ENCODE measurements around the gene FCRLB. TPM values are rescaled to one million over a fixed set of nuclear protein-coding genes. Genes with fewer than 3 reads are reported as not detected.

FCRLB gene
- total and polyA plus RNA-seq, 2 of the 13 experiments (the other 11 are each of a cell fraction or from before 2014, with no cell fraction given): 0.08 to 0.11 TPM

DNA sequence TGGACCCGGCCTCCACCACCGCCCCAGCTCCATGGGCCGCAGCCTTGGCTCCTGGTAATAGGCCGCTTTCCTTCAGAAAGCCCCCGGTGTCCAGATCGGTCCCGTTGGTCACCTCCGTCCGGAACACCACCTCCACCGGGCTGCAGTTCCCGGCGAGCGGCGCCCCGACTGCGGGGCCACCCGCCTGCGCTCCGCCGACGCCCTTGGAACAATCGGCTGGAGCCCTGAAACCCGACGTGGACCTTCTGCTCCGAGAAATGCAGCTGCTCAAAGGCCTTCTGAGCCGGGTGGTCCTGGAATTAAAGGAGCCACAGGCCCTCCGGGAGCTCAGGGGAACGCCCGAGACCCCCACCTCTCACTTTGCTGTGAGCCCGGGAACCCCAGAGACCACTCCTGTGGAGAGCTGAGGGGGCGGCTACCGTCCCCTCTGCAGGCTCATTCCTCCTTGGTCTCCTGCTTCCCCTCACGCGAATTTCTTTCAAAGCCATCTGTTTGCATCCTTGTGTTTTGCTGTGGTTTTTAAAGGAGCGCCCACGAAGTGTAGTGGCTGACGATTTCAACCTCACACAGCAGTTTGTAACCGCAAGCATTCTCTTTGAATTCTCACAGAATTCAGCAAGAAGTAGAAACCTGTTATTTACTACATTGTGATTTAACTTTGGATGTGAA, 6.0 kb downstream of the FCRLB start (continued):
- TF ChIP-seq, protein P1, sequence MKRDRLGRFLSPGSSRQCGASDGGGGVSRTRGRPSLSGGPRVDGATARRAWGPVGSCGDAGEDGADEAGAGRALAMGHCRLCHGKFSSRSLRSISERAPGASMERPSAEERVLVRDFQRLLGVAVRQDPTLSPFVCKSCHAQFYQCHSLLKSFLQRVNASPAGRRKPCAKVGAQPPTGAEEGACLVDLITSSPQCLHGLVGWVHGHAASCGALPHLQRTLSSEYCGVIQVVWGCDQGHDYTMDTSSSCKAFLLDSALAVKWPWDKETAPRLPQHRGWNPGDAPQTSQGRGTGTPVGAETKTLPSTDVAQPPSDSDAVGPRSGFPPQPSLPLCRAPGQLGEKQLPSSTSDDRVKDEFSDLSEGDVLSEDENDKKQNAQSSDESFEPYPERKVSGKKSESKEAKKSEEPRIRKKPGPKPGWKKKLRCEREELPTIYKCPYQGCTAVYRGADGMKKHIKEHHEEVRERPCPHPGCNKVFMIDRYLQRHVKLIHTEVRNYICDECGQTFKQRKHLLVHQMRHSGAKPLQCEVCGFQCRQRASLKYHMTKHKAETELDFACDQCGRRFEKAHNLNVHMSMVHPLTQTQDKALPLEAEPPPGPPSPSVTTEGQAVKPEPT (CRISPR knock-in tag; IDR thresholded peaks at IDR 0.05; ENCODE audit: low read depth): no peak
- TF ChIP-seq ZNF263 (CRISPR knock-in tag; IDR thresholded peaks at IDR 0.05): no peak
- no peak for TF ChIP-seq RBAK (CRISPR knock-in tag; IDR thresholded peaks at IDR 0.05)
- no peak for TF ChIP-seq CBX2 (IDR thresholded peaks at IDR 0.05; ENCODE audit: low read depth, low read length)
- 0 out of 2 replicates have a peak, but pooled peaks have one; percentile 1 for TF ChIP-seq CBX2 (CRISPR knock-in tag; IDR thresholded peaks at IDR 0.05; ENCODE audit: low read depth)
- no peak for TF ChIP-seq ZNF550 (CRISPR knock-in tag; IDR thresholded peaks at IDR 0.05; ENCODE audit: borderline replicate concordance)
- TF ChIP-seq, protein P2, sequence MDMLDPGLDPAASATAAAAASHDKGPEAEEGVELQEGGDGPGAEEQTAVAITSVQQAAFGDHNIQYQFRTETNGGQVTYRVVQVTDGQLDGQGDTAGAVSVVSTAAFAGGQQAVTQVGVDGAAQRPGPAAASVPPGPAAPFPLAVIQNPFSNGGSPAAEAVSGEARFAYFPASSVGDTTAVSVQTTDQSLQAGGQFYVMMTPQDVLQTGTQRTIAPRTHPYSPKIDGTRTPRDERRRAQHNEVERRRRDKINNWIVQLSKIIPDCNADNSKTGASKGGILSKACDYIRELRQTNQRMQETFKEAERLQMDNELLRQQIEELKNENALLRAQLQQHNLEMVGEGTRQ (IDR thresholded peaks at IDR 0.05; ENCODE audit: low read depth, low read length): no peak
- TF ChIP-seq, protein P2 (CRISPR knock-in tag; IDR thresholded peaks at IDR 0.05; ENCODE audit: borderline replicate concordance): no peak
- no peak for TF ChIP-seq HES4 (CRISPR knock-in tag; IDR thresholded peaks at IDR 0.05; ENCODE audit: borderline replicate concordance)
- TF ChIP-seq SMARCE1 (IDR thresholded peaks at IDR 0.05; ENCODE audit: borderline replicate concordance): no peak
- TF ChIP-seq ZNF841 (CRISPR knock-in tag; IDR thresholded peaks at IDR 0.05; ENCODE audit: borderline replicate concordance): no peak
- no peak for TF ChIP-seq MATR3 (CRISPR knock-in tag; IDR thresholded peaks at IDR 0.05)
- TF ChIP-seq TMF1 (CRISPR knock-in tag; IDR thresholded peaks at IDR 0.05; ENCODE audit: low read depth): no peak
- no peak for TF ChIP-seq CBX1 (IDR thresholded peaks at IDR 0.05; ENCODE audit: low read depth)
- TF ChIP-seq SALL1 (CRISPR knock-in tag; IDR thresholded peaks at IDR 0.05): peak; percentile 7; the same call in 1 of the 2 replicates
- no peak for TF ChIP-seq EED (CRISPR knock-in tag; IDR thresholded peaks at IDR 0.05)
- no peak for TF ChIP-seq POGZ (CRISPR knock-in tag; IDR thresholded peaks at IDR 0.05)
- no peak for TF ChIP-seq REPIN1 (CRISPR knock-in tag; IDR thresholded peaks at IDR 0.05; ENCODE audit: borderline replicate concordance, low read depth)
- TF ChIP-seq ZNF607 (CRISPR knock-in tag; IDR thresholded peaks at IDR 0.05; ENCODE audit: borderline replicate concordance): 0 out of 2 replicates have a peak, but pooled peaks have one; percentile 49
- TF ChIP-seq ZNF850 (CRISPR knock-in tag; conservative IDR thresholded peaks at IDR 0.05): no peak
- TF ChIP-seq, protein P3, sequence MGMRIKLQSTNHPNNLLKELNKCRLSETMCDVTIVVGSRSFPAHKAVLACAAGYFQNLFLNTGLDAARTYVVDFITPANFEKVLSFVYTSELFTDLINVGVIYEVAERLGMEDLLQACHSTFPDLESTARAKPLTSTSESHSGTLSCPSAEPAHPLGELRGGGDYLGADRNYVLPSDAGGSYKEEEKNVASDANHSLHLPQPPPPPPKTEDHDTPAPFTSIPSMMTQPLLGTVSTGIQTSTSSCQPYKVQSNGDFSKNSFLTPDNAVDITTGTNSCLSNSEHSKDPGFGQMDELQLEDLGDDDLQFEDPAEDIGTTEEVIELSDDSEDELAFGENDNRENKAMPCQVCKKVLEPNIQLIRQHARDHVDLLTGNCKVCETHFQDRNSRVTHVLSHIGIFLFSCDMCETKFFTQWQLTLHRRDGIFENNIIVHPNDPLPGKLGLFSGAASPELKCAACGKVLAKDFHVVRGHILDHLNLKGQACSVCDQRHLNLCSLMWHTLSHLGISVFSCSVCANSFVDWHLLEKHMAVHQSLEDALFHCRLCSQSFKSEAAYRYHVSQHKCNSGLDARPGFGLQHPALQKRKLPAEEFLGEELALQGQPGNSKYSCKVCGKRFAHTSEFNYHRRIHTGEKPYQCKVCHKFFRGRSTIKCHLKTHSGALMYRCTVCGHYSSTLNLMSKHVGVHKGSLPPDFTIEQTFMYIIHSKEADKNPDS (CRISPR knock-in tag; IDR thresholded peaks at IDR 0.05): no peak
- TF ChIP-seq PHF8 (CRISPR knock-in tag; IDR thresholded peaks at IDR 0.05): peak; percentile 45; the same call in 1 of the 2 replicates
- TF ChIP-seq ZNF546 (CRISPR knock-in tag; conservative IDR thresholded peaks at IDR 0.05): no peak
- TF ChIP-seq, protein P4, sequence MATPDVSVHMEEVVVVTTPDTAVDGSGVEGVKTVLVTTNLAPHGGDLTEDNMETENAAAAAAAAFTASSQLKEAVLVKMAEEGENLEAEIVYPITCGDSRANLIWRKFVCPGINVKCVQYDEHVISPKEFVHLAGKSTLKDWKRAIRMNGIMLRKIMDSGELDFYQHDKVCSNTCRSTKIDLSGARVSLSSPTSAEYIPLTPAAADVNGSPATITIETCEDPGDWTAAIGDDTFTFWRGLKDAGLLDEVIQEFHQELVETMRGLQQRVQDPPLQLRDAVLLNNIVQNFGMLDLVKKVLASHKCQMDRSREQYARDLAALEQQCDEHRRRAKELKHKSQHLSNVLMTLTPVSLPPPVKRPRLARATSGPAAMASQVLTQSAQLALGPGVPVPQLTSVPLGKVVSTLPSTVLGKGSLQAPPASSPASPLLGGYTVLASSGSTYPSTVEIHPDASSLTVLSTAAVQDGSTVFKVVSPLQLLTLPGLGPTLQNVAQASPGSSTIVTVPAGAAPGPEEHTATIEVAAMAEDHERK (CRISPR knock-in tag; IDR thresholded peaks at IDR 0.05; ENCODE audit: low read depth): no peak

Data from HepG2 (cell line).